WERI-Rb-1 (cell line): ENCODE results near the gene GRIN3B.

ENCODE experiments used
- DNase-seq: peaks from one replicate; pipeline ENCODE4 v3.0.0-alpha.2; 2020
- H3K27ac ChIP-seq: fragments of 250-450 bp; sonication (Bioruptor Pico); 2 replicates; pipeline ENCODE4 v1.5.1; 2020; ENCODE audit warnings: mild to moderate bottlenecking, moderate library complexity
- H3K27me3 ChIP-seq: fragments of 250-450 bp; sonication (Bioruptor Pico); 2 replicates; pipeline ENCODE4 v1.5.1; 2021; ENCODE audit warnings: mild to moderate bottlenecking, low read depth, moderate library complexity; ENCODE audit not compliant: insufficient read depth, severe bottlenecking
- H3K36me3 ChIP-seq: fragments of 250-450 bp; sonication (Bioruptor Pico); 2 replicates; pipeline ENCODE4 v1.5.1; 2020; ENCODE audit warnings: mild to moderate bottlenecking, moderate library complexity
- H3K4me3 ChIP-seq: 2 replicates; pipeline ENCODE4 v1.5.1; 2011; ENCODE audit warnings: low read depth, mild to moderate bottlenecking, control low read depth, low read length
- H3K9me3 ChIP-seq: fragments of 250-450 bp; sonication (Bioruptor Pico); 2 replicates; pipeline ENCODE4 v1.5.1; 2021; ENCODE audit warnings: mild to moderate bottlenecking, moderate library complexity; ENCODE audit not compliant: severe bottlenecking
- CTCF ChIP-seq: IDR thresholded peaks from 2 replicates; pipeline ENCODE4 v1.5.1; 2011; ENCODE audit warnings: low read depth, mild to moderate bottlenecking, control low read depth, inconsistent platforms, low read length

GRIN3B gene

GRCh38 chr19:1058112-1058511, 57.9 kb downstream of the GRIN3B start:
- H3K27ac ChIP-seq: no peak overlapping the region
- peaks cover 80% of the 10 kb centered on the region for H3K36me3 ChIP-seq
- no peaks in the 10 kb centered on the region for H3K27me3 ChIP-seq
- no peak for TF ChIP-seq CTCF
- no peak for DNase-seq
- no peak overlapping the region for H3K4me3 ChIP-seq
- H3K9me3 ChIP-seq: peaks cover 35% of the 10 kb centered on the region
